Gastroesophageal sphincter (tissue), 4 donors: ENCODE measurements around the gene CEP250. TPM values are rescaled to one million over a fixed set of nuclear protein-coding genes. Genes with fewer than 3 reads are reported as not detected.

Experiments
- ATAC-seq: fragments of 150-250 bp; one replicate; pipeline ENCODE4 v1.9.1; 2016; ENCODE audit warnings: mild to moderate bottlenecking, moderate library complexity
- H3K27ac ChIP-seq, 4 donors: fragments of 200-600 bp; sonication (generic) in 3 of 4; 1 replicate in 3 of 4; 2 replicates in 1 of 4; pipeline ENCODE4 v1.5.1; 2016 to 2019
- H3K27me3 ChIP-seq: fragments of 200-600 bp; sonication (generic); one replicate; pipeline ENCODE4 v1.5.1; 2019
- H3K36me3 ChIP-seq, 2 donors: fragments of 200-600 bp; sonication (generic); one replicate each; pipeline ENCODE4 v1.5.1; 2019; ENCODE audit warnings: control low read depth in 1 of 2
- H3K4me1 ChIP-seq, 3 donors: fragments of 200-600 bp; sonication (generic); 1 replicate in 2 of 3; 2 replicates in 1 of 3; pipeline ENCODE4 v1.5.1; 2016 to 2019; ENCODE audit warnings: control low read depth in 2 of 3
- H3K4me3 ChIP-seq, 2 donors: fragments of 200-600 bp; sonication (generic); one replicate each; pipeline ENCODE4 v1.5.1; 2019; ENCODE audit warnings: mild to moderate bottlenecking in 1 of 2, moderate library complexity in 1 of 2
- H3K9me3 ChIP-seq, 3 donors: fragments of 200-600 bp; sonication (generic); one replicate each; pipeline ENCODE4 v1.5.1; 2017 to 2019; ENCODE audit warnings: control low read depth in 2 of 3
- CTCF ChIP-seq, 4 experiments: fragments of 200-600 bp in 2 of 4; fragments of 450-650 bp in 2 of 4; sonication (generic) in 1 of 4; IDR thresholded peaks; one replicate each; pipeline ENCODE4 v1.5.1; 2017 to 2019; ENCODE audit warnings: antibody characterized with exemption in 4 of 4, mild to moderate bottlenecking in 2 of 4, moderate library complexity in 2 of 4
- EP300 ChIP-seq: sonication (generic); formaldehyde crosslinking; IDR thresholded peaks from one replicate; pipeline ENCODE4 v1.6.1; 2017; ENCODE audit warnings: antibody characterized with exemption, mild to moderate bottlenecking
- POLR2A ChIP-seq, 2 donors: fragments of 450-650 bp; IDR thresholded peaks; one replicate each; pipeline ENCODE4 v1.6.1; 2017; ENCODE audit warnings: antibody characterized with exemption in 2 of 2, mild to moderate bottlenecking in 2 of 2, moderate library complexity in 1 of 2
- POLR2AphosphoS5 ChIP-seq: sonication (generic); formaldehyde crosslinking; IDR thresholded peaks from one replicate; pipeline ENCODE4 v1.6.1; 2017; ENCODE audit warnings: antibody characterized with exemption
- WGBS, 2 donors: methylation state at CpG; one replicate each; pipeline ENCODE4 v1.1.5; 2018; ENCODE audit warnings: low coverage in 1 of 2; 5-methylcytosine and 5-hydroxymethylcytosine counted together
- small RNA-seq, 4 donors: library from RNA; depleted of rRNA; stranded (forward); fragments of <200 nt; gene quantifications; one replicate each; pipeline ENCODE3, GENCODE V24; 2016
- total RNA-seq, 4 donors: library from RNA; depleted of rRNA; stranded (reverse); fragments of >200 nt; gene quantifications; one replicate each; pipeline ENCODE4 v1.1.0, GENCODE V29; 2016

The CEP250 gene
- total RNA-seq, 4 donors from 2014 or later = 22.6 to 37.9 (median 30.9) TPM

DNA sequence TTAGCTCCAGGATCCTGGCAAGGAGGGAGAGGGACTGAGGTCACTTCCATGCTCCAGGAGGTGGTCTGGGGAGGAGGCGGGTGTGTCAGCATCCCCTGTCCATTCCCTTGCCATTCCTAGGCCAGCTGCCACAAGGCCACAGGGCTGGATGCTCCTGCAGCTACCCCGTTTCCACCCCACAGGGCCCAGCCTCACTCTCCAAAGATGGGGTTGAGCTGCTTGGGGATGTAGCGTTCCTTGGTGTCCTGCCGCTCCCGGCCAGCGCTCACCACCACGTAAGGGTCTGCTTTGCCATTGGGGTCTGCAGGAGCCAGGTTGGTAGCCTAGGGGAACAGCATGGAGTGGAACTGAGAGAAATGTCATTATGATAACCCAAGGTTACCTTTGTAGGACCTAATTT lies 109.5 kb downstream of the CEP250 start:
- peak; percentile 22 for ATAC-seq
- H3K4me3 ChIP-seq = no peak overlapping the region
- 100% methylated on average over 5 of the region's 7 CpGs; no CpG with 5 or more reads in 1 of the 2 donors for WGBS, 2 donors
- H3K27ac ChIP-seq = no peak overlapping the region
- no peaks in the 10 kb centered on the region for H3K9me3 ChIP-seq
- H3K27me3 ChIP-seq = no peaks in the 10 kb centered on the region
- H3K4me1 ChIP-seq = no peaks in the 10 kb centered on the region
- no peak for TF ChIP-seq POLR2AphosphoS5
- no peaks in the 10 kb centered on the region for H3K36me3 ChIP-seq

- Histone ChIP-seq H3K27me3 (no peaks in the 10 kb centered on the region), H3K27ac (no peak overlapping the region), H3K36me3 (no peaks in the 10 kb centered on the region), H3K4me1 (no peaks in the 10 kb centered on the region), H3K9me3 (peaks cover 0 to 13% (median 0%) of the 10 kb centered on the region in 3 donors), H3K4me3 (no peak overlapping the region)
- TF ChIP-seq POLR2A (IDR thresholded peaks at IDR 0.05) (no peak), CTCF (IDR thresholded peaks at IDR 0.05) (no peak), EP300 (no peak), POLR2AphosphoS5 (no peak)
- WGBS, 2 donors = 7 to 31% methylated on average over 2 of the region's 2 CpGs
- no peak for ATAC-seq
Measured at GRCh38 chr20:35568645-35569044, 113.2 kb downstream of the CEP250 start.

Small RNA genes within 50 kb of the gene (small RNA-seq; reads per million reads assigned to genes)
- gene MIR1289-1 = 0 to 0.38 (median 0.04) reads per million in 4 donors

Other genes with a start within 250 kb of the CEP250 start
- gene MMP24, start 228.9 kb upstream of the CEP250 start, total RNA-seq = 1 to 10 TPM in 2 of 4 donors, under 1 TPM in 2; 0.47 to 3.4 (median 1.8) TPM
- gene MMP24OS, start 177.5 kb upstream of the CEP250 start, total RNA-seq = 10 to 100 TPM; 19.6 to 47.2 (median 26.9) TPM
- gene EIF6, start 170.8 kb upstream of the CEP250 start, total RNA-seq = 10 to 100 TPM; 66.0 to 92.4 (median 80.8) TPM
- 1 to 10 TPM in 1 of 4 donors, not detected in 3; 1.4 TPM for gene FAM83C, start 163.2 kb upstream of the CEP250 start, total RNA-seq
- gene UQCC1, start 43.6 kb upstream of the CEP250 start, total RNA-seq = 10 to 100 TPM; 19.9 to 56.2 (median 31.1) TPM
- gene GDF5, start 17.4 kb upstream of the CEP250 start, total RNA-seq = 1 to 10 TPM in 2 of 4 donors, under 1 TPM in 1, not detected in 1; 0.67 to 2.3 (median 1.1) TPM
- not detected for gene C20orf173, start 74.1 kb downstream of the CEP250 start, total RNA-seq
- 100 to 1,000 TPM; 129 to 200 (median 163) TPM for gene ERGIC3, start 86.5 kb downstream of the CEP250 start, total RNA-seq
- gene SPAG4, start 160.2 kb downstream of the CEP250 start, total RNA-seq = 1 to 10 TPM in 3 of 4 donors, under 1 TPM in 1; 0.85 to 3.5 (median 2.9) TPM
- gene CPNE1, start 209.3 kb downstream of the CEP250 start, total RNA-seq = 100 to 1,000 TPM in 2 of 4 donors, 10 to 100 TPM in 2; 43.8 to 131 (median 95.2) TPM
- 10 to 100 TPM; 18.9 to 36.3 (median 29.5) TPM for gene RBM12, start 209.3 kb downstream of the CEP250 start, total RNA-seq
- gene NFS1, start 243.8 kb downstream of the CEP250 start, total RNA-seq = 10 to 100 TPM; 16.8 to 40.0 (median 31.4) TPM
- gene ROMO1, start 243.8 kb downstream of the CEP250 start, total RNA-seq = 100 to 1,000 TPM; 158 to 312 (median 228) TPM